Measurements from ENCODE around the gene DAAM2.

The DAAM2 gene

GRCh38 chr6:39936857-39937256 is 144.7 kb downstream of the DAAM2 start:
- no peak for DNase-seq

GRCh38 chr6:39937686-39938333 is 145.6 kb downstream of the DAAM2 start:
- no peak for DNase-seq

GRCh38 chr6:39938773-39939654 is 146.8 kb downstream of the DAAM2 start:
- no peak for DNase-seq

- DNase-seq, result no peak
Measured at GRCh38 chr6:39941138-39941537, 149.0 kb downstream of the DAAM2 start.

GRCh38 chr6:39941820-39942219 is 149.6 kb downstream of the DAAM2 start:
- no peak for DNase-seq

- DNase-seq, result no peak
Measured at GRCh38 chr6:39942903-39943580, 150.9 kb downstream of the DAAM2 start.

- DNase-seq, result no peak
Measured at GRCh38 chr6:39945626-39946025, 153.4 kb downstream of the DAAM2 start.

DNA sequence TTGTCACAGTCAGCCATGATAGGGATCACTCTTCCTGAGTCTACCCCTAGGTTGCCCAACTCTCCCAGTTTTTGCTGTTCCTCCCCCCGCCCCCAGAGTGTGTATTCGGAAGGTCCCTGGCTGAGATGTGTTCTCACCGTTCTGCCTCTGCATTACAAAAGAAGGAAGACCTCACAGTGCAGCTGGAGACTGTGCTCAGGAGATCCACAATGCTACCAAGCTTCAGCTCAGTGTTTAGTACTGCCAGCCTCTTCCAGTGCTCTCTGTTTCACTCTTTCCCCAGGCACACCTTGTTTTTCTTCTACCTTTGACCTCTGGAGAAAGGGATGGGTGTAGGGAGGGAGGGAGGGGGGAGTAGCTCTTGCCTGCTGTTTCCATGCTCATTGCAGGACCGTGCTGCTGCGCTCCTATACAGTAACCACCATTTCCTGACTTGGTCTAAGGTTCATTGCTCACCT is 155.5 kb downstream of the DAAM2 start:
- no peak for DNase-seq

DNA sequence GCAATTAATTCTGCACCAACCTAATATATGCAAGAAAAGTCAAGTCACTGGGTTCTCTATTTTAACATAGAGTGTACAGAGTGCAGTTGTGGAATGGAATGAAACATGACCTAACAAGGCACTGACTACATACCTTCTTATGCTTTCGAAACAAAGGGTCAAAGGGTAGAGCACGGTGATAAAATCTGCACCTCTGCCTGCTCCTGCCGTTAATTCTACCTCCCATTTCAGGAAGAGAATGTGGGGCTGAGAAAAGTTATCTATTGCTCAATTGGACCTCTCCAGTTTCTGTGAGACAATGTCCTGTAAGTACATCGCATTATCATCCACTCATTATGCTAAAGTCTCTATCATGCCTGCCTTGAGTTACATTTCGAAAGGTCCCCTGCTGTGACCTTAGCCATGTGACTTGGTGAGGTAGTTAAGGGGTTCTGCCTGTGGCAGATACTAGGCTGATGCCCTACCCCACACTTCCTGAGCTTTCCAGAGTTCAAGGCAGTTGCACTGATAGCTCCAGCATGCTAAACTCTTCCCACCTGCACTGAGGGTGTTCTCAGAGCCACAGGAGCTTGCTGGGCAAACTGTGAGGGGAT is 156.1 kb downstream of the DAAM2 start:
- no peak for DNase-seq

GRCh38 chr6:39950125-39950720 is 158.0 kb downstream of the DAAM2 start:
- DNase-seq, result no peak

- DNase-seq, result no peak
Measured at GRCh38 chr6:39951191-39951590, 159.0 kb downstream of the DAAM2 start.

GRCh38 chr6:39951716-39952115 is 159.5 kb downstream of the DAAM2 start:
- no peak for DNase-seq

GRCh38 chr6:39952167-39952566 is 160.0 kb downstream of the DAAM2 start:
- no peak for DNase-seq

DNA sequence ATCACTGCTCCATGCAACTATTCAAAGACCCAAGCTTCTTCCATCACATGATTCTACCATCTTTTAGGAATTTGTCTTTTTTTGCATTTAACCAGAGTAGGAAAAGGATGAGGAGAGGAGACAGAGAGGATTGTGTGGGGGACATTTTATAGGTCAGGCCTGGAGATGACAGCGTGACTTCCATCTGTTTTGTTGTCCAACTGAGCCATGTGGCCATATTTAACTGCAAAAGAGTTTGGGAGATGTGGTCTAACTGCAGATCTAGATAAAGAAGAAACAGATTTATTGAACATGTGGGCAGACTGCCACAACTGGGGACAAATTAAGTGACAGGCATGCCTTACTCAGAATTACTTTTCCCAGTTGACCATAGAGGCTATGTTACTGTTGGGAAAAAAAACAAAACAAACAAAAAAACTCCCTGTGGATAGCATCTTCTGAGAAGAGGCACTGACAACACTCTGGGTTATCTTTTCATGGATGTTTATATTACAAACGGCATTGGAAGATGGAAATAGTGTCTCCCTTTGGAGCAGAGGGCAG is 161.0 kb downstream of the DAAM2 start:
- no peak for DNase-seq
